Loucy (cell line): ENCODE data around the gene FHIT.

Experiments
- CTCF ChIP-seq: fragments of 200-600 bp; sonication (generic); conservative IDR thresholded peaks from 2 replicates; pipeline ENCODE4 v1.5.1; 2014; ENCODE audit warnings: mild to moderate bottlenecking, antibody characterized with exemption, low read length
- EZH2phosphoT487 ChIP-seq: fragments of 200-600 bp; IDR thresholded peaks from 2 replicates; pipeline ENCODE4 v1.6.1; 2018; ENCODE audit warnings: antibody characterized with exemption, mild to moderate bottlenecking, moderate library complexity, borderline replicate concordance

- no peak for TF ChIP-seq CTCF
- TF ChIP-seq EZH2phosphoT487, result no peak
Observed at GRCh38 chr3:59812237-59813147, 1438.8 kb downstream of the FHIT start.
